ENCODE measurements around the gene GLIS1. TPM values are rescaled to one million over a fixed set of nuclear protein-coding genes. Genes with fewer than 3 reads are reported as not detected.

GLIS1 gene
- total RNA-seq, 1 experiment from 2014 or later: 0.13 TPM

GRCh38 chr1:53636621-53637171, 102.3 kb downstream of the GLIS1 start:
- BruUV-seq (replicated peaks): no TSS peak
- intact Hi-C loops (cut with micrococcal nuclease; ENCODE audit: unreplicated experiment): no loop called here
- POLR2A ChIA-PET (ENCODE audit: low non-redundant PET): no interaction called here
- Histone ChIP-seq H3K27me3 (replicated peaks; ENCODE audit: insufficient read depth, low read depth, low read length, poor library complexity) (no peaks in the 10 kb centered on the region), H3K4me3 (ENCODE audit: low read depth, low read length, poor library complexity, severe bottlenecking) (no peak overlapping the region), H3K36me3 (ENCODE audit: insufficient read depth, low read length, poor library complexity, severe bottlenecking) (no peaks in the 10 kb centered on the region), H3K9me3 (ENCODE audit: low read depth, low read length, poor library complexity, severe bottlenecking) (no peaks in the 10 kb centered on the region), H3K4me1 (ENCODE audit: insufficient read depth, low read length, poor library complexity, severe bottlenecking) (no peaks in the 10 kb centered on the region), H3K27ac (ENCODE audit: low read depth, low read length, poor library complexity, severe bottlenecking) (no peak overlapping the region)
- TF ChIP-seq EZH2 (IDR thresholded peaks at IDR 0.05; ENCODE audit: borderline replicate concordance, low read depth, low read length, poor library complexity, severe bottlenecking): no peak
- TF ChIP-seq CTCF (conservative IDR thresholded peaks at IDR 0.05; ENCODE audit: low read depth, low read length): no peak
- CTCF ChIA-PET: no interaction called here
- no peak for DNase-seq (ENCODE audit: low spot score)

DNA sequence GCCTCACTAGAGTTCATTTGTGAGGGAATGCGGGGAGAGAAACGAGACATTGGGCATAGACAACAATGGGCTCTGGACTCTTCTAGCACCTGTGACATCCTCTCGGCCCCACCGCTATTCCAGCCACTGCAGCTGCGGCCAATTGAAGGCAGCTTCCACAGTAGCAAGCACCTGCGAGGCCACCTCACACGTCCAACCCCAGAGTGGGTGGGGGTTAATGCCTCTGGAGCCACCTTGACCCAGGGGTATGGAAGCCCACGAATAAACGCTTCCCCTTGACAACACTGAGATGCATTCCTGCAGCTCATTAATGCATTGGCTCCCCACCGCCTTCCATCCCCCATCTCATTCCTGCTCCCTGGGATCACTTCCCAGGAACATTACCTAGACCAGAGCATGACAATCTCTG, 104.4 kb downstream of the GLIS1 start:
- ChIA-PET POLR2A (ENCODE audit: low non-redundant PET) (no interaction called here), CTCF (no interaction called here)
- no peak for TF ChIP-seq CTCF (conservative IDR thresholded peaks at IDR 0.05; ENCODE audit: low read depth, low read length)
- H3K27me3 ChIP-seq (replicated peaks; ENCODE audit: insufficient read depth, low read depth, low read length, poor library complexity): no peaks in the 10 kb centered on the region
- H3K27ac ChIP-seq (ENCODE audit: low read depth, low read length, poor library complexity, severe bottlenecking): no peak overlapping the region
- no peaks in the 10 kb centered on the region for H3K36me3 ChIP-seq (ENCODE audit: insufficient read depth, low read length, poor library complexity, severe bottlenecking)
- H3K9me3 ChIP-seq (ENCODE audit: low read depth, low read length, poor library complexity, severe bottlenecking): no peaks in the 10 kb centered on the region
- no peak overlapping the region for H3K4me3 ChIP-seq (ENCODE audit: low read depth, low read length, poor library complexity, severe bottlenecking)
- no TSS peak for BruUV-seq (replicated peaks)
- intact Hi-C loops (cut with micrococcal nuclease; ENCODE audit: unreplicated experiment): no loop called here
- no peaks in the 10 kb centered on the region for H3K4me1 ChIP-seq (ENCODE audit: insufficient read depth, low read length, poor library complexity, severe bottlenecking)
- DNase-seq (ENCODE audit: low spot score): no peak

DNA sequence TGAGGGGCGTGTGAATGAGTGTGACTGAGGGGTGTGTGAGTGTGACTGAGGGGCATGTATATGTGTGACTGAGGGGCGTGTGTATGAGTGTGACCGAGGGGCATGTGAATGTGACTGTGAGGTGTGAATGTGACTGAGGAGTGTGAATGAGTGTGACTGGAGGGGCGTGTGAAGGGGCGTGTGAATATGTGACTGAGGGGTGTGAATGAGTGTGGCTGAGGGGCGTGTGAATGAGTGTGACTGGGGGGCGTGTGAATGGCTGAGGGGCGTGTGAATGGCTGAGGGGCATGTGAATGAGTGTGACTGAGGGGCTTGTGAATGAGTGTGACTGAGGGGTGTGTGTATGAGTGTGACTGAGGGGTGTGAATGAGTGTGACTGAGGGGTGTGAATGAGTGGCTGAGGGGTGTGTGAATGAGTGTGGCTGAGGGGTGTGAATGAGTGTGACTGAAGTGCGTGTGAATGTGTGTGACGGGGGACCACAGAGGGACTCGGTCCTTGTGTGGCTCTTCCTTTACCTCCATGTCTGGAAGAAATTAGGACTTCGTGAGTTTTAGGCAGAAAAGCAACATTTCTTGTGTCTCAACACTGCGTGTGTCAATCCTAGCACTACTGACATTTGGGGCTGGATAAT, 105.8 kb downstream of the GLIS1 start:
- no peaks in the 10 kb centered on the region for H3K9me3 ChIP-seq (ENCODE audit: low read depth, low read length, poor library complexity, severe bottlenecking)
- H3K27ac ChIP-seq (ENCODE audit: low read depth, low read length, poor library complexity, severe bottlenecking): no peak overlapping the region
- ChIA-PET CTCF (no interaction called here), POLR2A (ENCODE audit: low non-redundant PET) (no interaction called here)
- no peak overlapping the region for H3K4me3 ChIP-seq (ENCODE audit: low read depth, low read length, poor library complexity, severe bottlenecking)
- H3K36me3 ChIP-seq (ENCODE audit: insufficient read depth, low read length, poor library complexity, severe bottlenecking): no peaks in the 10 kb centered on the region
- TF ChIP-seq EZH2 (IDR thresholded peaks at IDR 0.05; ENCODE audit: borderline replicate concordance, low read depth, low read length, poor library complexity, severe bottlenecking) (no peak), CTCF (conservative IDR thresholded peaks at IDR 0.05; ENCODE audit: low read depth, low read length) (no peak)
- H3K27me3 ChIP-seq (replicated peaks; ENCODE audit: insufficient read depth, low read depth, low read length, poor library complexity): no peaks in the 10 kb centered on the region
- DNase-seq (ENCODE audit: low spot score): no peak
- intact Hi-C loops (cut with micrococcal nuclease; ENCODE audit: unreplicated experiment): no loop called here
- no TSS peak for BruUV-seq (replicated peaks)
- no peaks in the 10 kb centered on the region for H3K4me1 ChIP-seq (ENCODE audit: insufficient read depth, low read length, poor library complexity, severe bottlenecking)

Data from A673 (cell line).